ENCODE measurements around the gene GPC5. TPM values are rescaled to one million over a fixed set of nuclear protein-coding genes. Genes with fewer than 3 reads are reported as not detected.
"Not testable (repeated sequence)": the region's sequence is repeated elsewhere in the genome, so short reads cannot be mapped to it uniquely, and the experiment has no call there.

Gene GPC5
- total RNA-seq, 4 donors from 2014 or later: 0.74 to 1.1 TPM; not detected in 2

- no peak for DNase-seq (ENCODE audit: low spot score)
- no peak for TF ChIP-seq CTCF (IDR thresholded peaks at IDR 0.05)
- no peak for ATAC-seq (ENCODE audit: low FRiP score)
Observed at GRCh38 chr13:92896842-92897241, 1498.4 kb downstream of the GPC5 start.

GRCh38 chr13:92898946-92899345 lies 1500.5 kb downstream of the GPC5 start:
- DNase-seq (ENCODE audit: low spot score); ATAC-seq (ENCODE audit: low FRiP score): not testable (repeated sequence)

GRCh38 chr13:92900446-92900845 lies 1502.0 kb downstream of the GPC5 start:
- DNase-seq (ENCODE audit: low spot score) (no peak), ATAC-seq (ENCODE audit: low FRiP score) (no peak)
- TF ChIP-seq CTCF (IDR thresholded peaks at IDR 0.05): no peak

GRCh38 chr13:92901739-92902138 lies 1503.3 kb downstream of the GPC5 start:
- ATAC-seq (ENCODE audit: low FRiP score) (no peak), DNase-seq (ENCODE audit: low spot score) (no peak)
- no peak for TF ChIP-seq CTCF (IDR thresholded peaks at IDR 0.05)

- no peak for TF ChIP-seq CTCF (IDR thresholded peaks at IDR 0.05)
- ATAC-seq (ENCODE audit: low FRiP score) (no peak), DNase-seq (ENCODE audit: low spot score) (no peak)
Observed at GRCh38 chr13:92912629-92913028, 1514.2 kb downstream of the GPC5 start.

- no peak for TF ChIP-seq CTCF (IDR thresholded peaks at IDR 0.05)
- DNase-seq (ENCODE audit: low spot score) (no peak), ATAC-seq (ENCODE audit: low FRiP score) (no peak)
Observed at GRCh38 chr13:92913840-92914239, 1515.4 kb downstream of the GPC5 start.

Small RNAs within 50 kb of the gene (small RNA-seq; reads per million reads assigned to genes)
- gene AL356737.1: not detected
- not detected for gene FABP5P4
- gene MIR548AS: not detected
- not detected for gene RNU4ATAC3P

Other genes with a start within 250 kb of the GPC5 start
- 10 to 100 TPM in 2 of 4 donors, 1 to 10 TPM in 2; 5.1 to 29.5 (median 11.8) TPM for gene MIR17HG, start 50.9 kb upstream of the GPC5 start, total RNA-seq